Subcutaneous adipose tissue (tissue), 4 donors: Measurements from ENCODE around the gene SLC9A7. TPM values are rescaled to one million over a fixed set of nuclear protein-coding genes. Genes with fewer than 3 reads are reported as not detected.

ENCODE experiments used
- CTCF ChIP-seq: fragments of 450-650 bp; IDR thresholded peaks from one replicate; pipeline ENCODE4 v1.5.1; 2016; ENCODE audit warnings: low read depth, mild to moderate bottlenecking, control low read depth, antibody characterized with exemption, moderate library complexity
- total RNA-seq, 4 donors: library from RNA; depleted of rRNA; stranded (reverse); fragments of >200 nt; gene quantifications; one replicate each; pipeline ENCODE4 v1.1.0, GENCODE V29; 2016

The SLC9A7 gene
- 10 to 100 TPM in 1 of 4 donors, 1 to 10 TPM in 3; 1.5 to 15.5 (median 4.5) TPM for total RNA-seq

- no peak for TF ChIP-seq CTCF
These were observed at the start of gene SLC9A7 for GRCh38 chrX:46758956-46759644. Gene SLC9A7 (minus strand): TSS chrX:46759118. CDS start chrX:46759029, 89 bp downstream.

- TF ChIP-seq CTCF: no peak
These were observed 46.4 kb upstream of the SLC9A7 start for GRCh38 chrX:46805270-46805669.

- TF ChIP-seq CTCF: no peak
These were observed 44.2 kb upstream of the SLC9A7 start for GRCh38 chrX:46803140-46803539.

GRCh38 chrX:46796574-46797191 is 37.8 kb upstream of the SLC9A7 start:
- no peak for TF ChIP-seq CTCF

GRCh38 chrX:46793386-46794143 is 34.6 kb upstream of the SLC9A7 start:
- no peak for TF ChIP-seq CTCF

- no peak for TF ChIP-seq CTCF
These were observed 33.9 kb upstream of the SLC9A7 start for GRCh38 chrX:46792810-46793188.
